HG03469 (cell line): Measurements from ENCODE around the gene DIAPH2.

Experiments used
- ATAC-seq: cut with Tn5 transposase; IDR thresholded peaks from one replicate; pipeline ENCODE4 v1.9.1; 2021; ENCODE audit warnings: mild to moderate bottlenecking, moderate library complexity, moderate number of reproducible peaks; ENCODE audit not compliant: unreplicated experiment

The DIAPH2 gene

GRCh38 chrX:97416461-97416860, 731.8 kb downstream of the DIAPH2 start:
- ATAC-seq: no peak

GRCh38 chrX:97429101-97429500, 744.5 kb downstream of the DIAPH2 start:
- no peak for ATAC-seq

- ATAC-seq: no peak
Observed at GRCh38 chrX:97431281-97431680, 746.6 kb downstream of the DIAPH2 start.

GRCh38 chrX:97446298-97446882, 761.7 kb downstream of the DIAPH2 start:
- ATAC-seq: no peak

GRCh38 chrX:97447306-97447705, 762.7 kb downstream of the DIAPH2 start:
- no peak for ATAC-seq

- no peak for ATAC-seq
Observed at GRCh38 chrX:97452283-97452682, 767.6 kb downstream of the DIAPH2 start.

GRCh38 chrX:97461763-97462162, 777.1 kb downstream of the DIAPH2 start:
- ATAC-seq: no peak

GRCh38 chrX:97471071-97471470, 786.4 kb downstream of the DIAPH2 start:
- no peak for ATAC-seq

GRCh38 chrX:97474933-97475332, 790.3 kb downstream of the DIAPH2 start:
- no peak for ATAC-seq

GRCh38 chrX:97479106-97479890, 794.7 kb downstream of the DIAPH2 start:
- no peak for ATAC-seq

- ATAC-seq: no peak
Observed at GRCh38 chrX:97481228-97481627, 796.6 kb downstream of the DIAPH2 start.

- ATAC-seq: no peak
Observed at GRCh38 chrX:97482666-97483300, 798.1 kb downstream of the DIAPH2 start.

- no peak for ATAC-seq
Observed at GRCh38 chrX:97490656-97491055, 806.0 kb downstream of the DIAPH2 start.

- peak; percentile 94 for ATAC-seq
Observed at GRCh38 chrX:97494756-97495372, 810.2 kb downstream of the DIAPH2 start.

GRCh38 chrX:97498093-97498492, 813.5 kb downstream of the DIAPH2 start:
- peak; percentile 60 for ATAC-seq

GRCh38 chrX:97504431-97504830, 819.8 kb downstream of the DIAPH2 start:
- ATAC-seq: no peak

- ATAC-seq: no peak
Observed at GRCh38 chrX:97517763-97518162, 833.1 kb downstream of the DIAPH2 start.

GRCh38 chrX:97522307-97522706, 837.7 kb downstream of the DIAPH2 start:
- no peak for ATAC-seq

GRCh38 chrX:97524340-97524739, 839.7 kb downstream of the DIAPH2 start:
- ATAC-seq: no peak

- no peak for ATAC-seq
Observed at GRCh38 chrX:97524997-97525396, 840.4 kb downstream of the DIAPH2 start.

- no peak for ATAC-seq
Observed at GRCh38 chrX:97525981-97526380, 841.3 kb downstream of the DIAPH2 start.

GRCh38 chrX:97527725-97528124, 843.1 kb downstream of the DIAPH2 start:
- ATAC-seq: no peak
